ENCODE data around the gene MAN1B1.

The MAN1B1 gene

DNA sequence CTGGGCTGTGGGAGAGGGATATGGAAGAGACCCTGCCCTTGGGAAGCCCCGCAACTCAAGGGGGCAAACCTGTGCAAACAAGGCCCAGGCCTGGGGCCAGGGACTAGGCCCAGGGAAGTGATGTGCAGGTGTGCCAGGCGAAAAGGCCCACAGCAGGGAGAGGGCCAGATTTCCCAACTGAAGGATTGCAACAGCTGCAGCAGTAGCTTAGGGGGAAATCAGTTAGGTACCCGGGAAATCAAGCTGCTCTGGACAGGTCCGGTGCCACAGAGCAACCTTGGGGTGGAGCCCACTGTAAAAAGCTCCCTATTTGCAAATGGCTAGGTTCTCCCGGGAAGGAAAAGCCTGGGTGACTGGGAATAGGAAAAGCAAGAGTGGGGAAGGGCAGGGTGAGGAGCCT lies 62.6 kb downstream of the MAN1B1 start:
- no peak for DNase-seq

DNA sequence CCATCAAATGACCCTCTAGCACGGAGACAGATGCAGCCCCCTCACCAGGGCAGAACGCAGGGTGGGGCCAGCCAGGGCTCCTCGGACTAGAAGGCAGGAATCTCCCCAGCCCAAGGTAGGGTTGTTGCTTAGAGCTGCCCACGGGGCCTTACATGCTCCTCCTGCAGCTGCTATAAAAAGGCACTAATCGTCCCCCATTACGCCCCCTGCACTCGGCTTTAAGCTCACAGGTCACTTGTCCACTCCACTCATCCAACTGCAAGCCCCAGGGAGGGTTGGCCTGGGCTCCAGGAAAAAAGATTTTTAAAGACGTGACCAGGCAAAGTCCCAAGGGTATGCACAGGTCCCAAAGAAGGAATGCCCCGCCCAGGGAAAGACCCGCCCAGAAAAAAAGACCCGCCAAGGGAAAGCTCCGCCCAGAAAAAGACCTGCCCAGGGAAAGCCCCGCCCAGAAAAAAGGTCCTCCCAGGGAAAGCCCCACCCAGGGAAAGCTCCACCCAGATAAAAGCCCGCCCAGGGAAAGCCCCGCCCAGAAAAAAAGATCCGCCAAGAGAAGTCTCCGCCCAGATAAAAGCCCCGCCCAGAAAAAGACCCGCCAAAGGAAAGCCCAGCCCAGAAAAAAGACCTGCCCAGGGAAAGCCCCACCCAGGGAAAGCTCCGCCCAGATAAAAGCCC lies 63.3 kb downstream of the MAN1B1 start:
- no peak for DNase-seq

DNA sequence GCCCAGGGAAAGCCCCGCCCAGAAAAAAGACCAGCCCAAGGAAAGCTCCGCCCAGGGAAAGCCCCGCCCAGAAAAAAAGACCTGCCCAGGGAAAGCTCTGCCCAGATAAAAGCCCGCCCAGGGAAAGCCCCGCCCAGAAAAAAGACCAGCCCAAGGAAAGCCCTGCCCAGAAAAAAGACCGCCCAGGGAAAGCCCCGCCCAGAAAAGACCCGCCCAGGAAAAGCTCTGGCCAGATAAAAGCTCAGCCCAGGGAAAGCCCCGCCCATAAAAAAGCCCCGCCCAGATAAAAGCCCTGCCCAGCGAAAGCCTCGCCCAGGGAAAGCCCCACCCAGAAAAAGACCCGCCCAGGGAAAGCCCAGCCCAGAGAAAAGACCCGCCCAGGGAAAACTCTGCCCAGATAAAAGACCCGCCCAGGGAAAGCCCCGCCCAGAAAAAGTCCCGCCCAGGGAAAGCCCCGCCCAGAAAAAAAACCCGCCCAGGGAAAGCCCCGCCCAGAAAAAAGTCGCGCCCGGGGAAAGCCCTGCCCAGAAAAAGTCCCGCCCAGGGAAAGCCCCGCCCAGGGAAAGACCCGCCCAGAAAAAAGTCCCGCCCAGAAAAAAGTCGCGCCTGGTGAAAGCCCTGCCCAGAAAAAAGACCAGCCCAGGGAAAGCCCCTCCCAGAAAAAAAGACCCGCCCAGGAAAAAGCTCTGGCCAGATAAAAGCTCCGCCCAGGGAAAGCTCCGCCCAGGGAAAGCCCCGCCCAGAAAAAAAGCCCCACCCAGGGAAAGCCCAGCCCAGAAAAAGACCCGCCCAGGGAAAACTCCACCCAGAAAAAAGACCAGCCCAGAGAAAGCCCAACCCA lies 64.1 kb downstream of the MAN1B1 start:
- peak; percentile 83 for DNase-seq

DNA sequence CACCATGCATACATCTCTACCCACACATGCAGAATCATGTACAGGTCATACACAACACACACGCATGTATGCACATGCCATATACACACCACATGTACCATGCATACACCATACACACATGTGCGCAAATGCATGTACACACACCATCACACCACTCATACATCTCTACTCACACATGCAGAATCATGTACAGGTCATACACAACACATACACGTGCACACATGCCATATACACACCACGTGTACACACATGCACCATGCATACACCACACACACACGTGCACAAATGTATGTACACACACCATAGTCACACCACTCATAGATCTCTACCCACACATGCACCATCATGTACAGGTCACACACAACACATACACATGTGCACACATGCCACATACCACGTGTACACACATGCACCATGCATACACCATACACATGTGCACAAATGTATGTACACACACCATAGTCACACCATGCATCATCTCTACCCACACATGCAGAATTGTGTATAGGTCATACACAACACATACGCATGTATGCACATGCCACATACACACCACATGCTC lies 66.1 kb downstream of the MAN1B1 start:
- no peak for DNase-seq

DNA sequence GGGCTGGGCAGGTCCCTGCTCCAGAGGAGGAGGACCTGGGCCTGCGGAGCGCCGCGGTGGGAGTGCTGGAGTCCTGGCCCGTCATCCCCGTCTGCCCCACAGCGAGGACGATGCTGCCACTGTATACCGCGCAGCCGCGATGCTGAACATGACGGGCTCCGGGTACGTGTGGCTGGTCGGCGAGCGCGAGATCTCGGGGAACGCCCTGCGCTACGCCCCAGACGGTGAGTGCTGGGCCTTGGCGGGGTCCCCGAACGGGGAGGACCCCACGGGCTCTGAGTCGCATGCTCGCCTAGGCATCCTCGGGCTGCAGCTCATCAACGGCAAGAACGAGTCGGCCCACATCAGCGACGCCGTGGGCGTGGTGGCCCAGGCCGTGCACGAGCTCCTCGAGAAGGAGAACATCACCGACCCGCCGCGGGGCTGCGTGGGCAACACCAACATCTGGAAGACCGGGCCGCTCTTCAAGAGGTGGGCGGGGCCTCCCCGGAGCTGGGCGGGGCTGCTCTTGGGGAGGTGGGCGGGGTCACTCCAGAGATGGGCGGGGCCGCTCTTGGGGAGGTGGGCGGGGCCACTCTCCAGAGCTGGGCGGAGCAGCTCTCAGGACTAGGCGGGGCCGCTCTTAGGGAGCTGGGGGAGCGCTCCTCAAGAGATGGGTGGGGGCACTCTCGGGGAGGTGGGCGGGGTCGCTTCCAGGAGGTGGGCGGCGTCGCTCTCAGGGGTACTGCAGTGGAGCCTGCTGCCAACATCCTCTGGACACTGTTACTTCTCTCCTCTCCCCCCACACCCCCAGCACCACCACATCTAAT lies 70.0 kb downstream of the MAN1B1 start:
- DNase-seq = peak; percentile 88

DNA sequence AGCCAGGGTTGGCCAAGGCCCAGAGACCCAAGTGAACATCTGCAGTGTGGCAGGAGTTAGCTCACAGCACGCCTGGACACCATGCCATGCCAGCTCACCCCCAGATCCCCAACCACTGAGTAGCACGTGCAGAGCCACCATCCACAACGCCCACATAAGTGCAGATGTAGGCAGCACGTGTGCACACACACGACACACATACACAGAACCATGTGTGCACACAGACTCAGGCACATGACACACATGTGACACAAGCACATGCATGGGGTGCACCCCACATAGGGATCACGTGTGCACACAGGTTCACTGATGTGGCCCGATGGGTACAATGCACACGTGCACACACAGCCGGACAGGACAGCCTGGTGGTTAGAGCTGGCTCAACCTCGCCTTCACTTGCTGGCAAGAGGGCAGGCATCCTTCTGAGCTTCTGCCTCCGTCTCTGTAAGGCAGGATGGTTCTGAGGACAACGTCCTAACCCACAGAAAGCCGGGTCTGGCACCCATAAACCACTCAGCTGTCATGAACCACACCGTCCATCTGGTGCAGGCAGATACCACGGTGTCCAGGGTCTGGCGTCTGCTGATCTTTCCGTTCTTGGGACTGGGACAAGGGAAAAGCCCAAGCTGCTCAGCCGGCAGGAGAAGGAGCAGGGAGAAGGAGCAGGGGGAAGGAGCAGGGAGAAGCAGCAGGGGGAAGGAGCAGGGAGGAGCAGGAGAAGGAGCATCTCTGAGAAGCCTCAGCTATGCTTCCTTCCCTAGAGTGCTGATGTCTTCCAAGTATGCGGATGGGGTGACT lies 71.0 kb downstream of the MAN1B1 start:
- DNase-seq = no peak

DNA sequence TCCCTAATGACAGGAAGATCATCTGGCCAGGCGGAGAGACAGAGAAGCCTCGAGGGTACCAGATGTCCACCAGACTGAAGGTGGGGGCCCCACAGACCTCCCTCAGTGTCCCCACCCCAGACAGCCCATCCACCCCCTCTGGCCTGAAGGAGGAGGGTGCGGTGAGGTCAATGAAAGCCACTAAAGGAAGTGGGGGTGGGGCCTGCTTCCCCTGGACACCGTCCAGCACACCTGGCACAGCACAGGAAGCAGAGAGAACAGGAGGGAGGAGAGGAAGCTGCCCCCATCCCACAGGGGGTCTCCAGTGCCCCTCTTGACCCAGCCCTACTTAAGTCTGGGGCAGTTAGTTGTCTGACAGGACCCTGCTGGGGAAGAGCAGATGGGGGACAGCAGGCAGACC lies 71.8 kb downstream of the MAN1B1 start:
- DNase-seq = no peak
